Stimulated activated CD4-positive, alpha-beta T cell treated with anti-CD3 and anti-CD28 coated beads, Interleukin-1b, Interleukin-23, amount 100 ng/mL, for 24 hours (primary cell): Measurements from ENCODE around the gene PRM2.

Experiments
- DNase-seq, 4 experiments: peaks; one replicate each; pipeline ENCODE4 v3.0.0-alpha.2; 2020; ENCODE audit warnings: low read depth in 4 of 4, low spot score in 1 of 4

PRM2 gene

DNA sequence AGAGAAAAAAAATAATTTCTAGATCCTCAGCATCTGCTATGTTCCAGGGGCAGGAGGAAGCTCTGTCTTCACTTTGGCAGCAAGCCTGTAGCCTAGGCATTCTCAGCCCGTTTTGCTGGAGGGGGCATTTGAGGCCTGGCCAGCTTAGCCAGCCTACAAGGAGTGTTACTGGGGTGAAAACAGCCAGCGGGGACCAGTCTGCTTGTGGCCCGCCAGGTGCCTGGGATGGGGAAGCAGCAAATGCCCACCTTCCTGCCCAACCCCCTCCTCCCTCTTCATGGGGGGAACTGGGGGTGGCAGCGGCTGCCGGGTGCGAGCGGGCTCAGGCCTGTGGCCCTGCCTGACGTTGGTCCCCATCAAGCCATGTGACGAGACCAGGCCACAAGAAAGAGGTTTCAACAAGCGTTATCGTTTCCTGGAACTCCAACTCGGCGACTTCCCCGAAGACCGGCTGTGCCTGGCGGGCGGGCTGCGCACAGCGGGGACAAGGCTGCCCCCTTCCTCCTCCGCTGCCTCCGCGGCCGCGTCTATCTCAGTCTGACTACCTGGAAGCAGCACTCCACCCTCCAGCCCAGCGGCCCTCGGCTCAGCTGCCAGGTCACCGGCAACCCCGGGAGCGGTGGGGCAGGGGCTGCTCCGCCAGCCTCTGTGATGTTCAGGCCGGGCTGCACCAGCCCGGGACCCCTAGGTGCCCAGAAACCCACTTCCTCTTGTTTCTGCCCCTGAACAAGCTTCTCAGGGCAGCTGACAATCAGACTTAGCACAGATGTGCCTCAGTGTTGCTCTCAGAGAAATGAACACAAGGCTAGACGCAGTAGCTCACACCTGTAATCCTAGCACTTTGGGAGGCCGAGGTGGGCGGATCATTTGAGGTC lies 43.2 kb downstream of the PRM2 start:
- peak in 3 of 4 experiments; percentile 63 to 86 (median 82) for DNase-seq

DNA sequence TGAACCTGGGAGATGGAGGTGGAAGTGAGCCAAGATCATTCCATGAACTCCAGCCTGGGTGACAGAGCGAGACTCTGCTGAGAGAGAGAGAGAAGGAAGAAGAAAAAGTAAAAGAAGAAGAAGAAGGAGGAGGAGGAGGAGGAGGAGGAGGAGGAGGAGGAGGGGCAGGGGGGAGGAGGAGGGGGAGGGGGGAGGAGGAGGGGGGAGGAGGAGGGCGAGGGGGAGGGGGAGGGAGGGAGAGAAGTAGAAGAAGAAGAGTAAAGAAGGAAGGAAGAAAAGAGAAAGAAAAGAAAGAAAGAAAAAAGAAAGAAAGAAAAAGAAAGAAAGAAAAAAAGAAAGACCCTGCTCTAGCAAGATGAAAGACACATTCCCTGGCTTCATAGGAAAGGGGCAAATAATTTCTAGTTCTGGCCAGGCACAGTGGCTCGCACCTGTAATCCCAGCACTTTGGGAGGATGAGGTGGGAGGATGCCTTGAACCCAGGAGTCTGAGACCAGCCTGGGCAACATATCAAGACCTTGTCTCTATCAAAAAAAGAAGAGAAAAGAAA lies 43.9 kb downstream of the PRM2 start:
- DNase-seq = no peak

DNA sequence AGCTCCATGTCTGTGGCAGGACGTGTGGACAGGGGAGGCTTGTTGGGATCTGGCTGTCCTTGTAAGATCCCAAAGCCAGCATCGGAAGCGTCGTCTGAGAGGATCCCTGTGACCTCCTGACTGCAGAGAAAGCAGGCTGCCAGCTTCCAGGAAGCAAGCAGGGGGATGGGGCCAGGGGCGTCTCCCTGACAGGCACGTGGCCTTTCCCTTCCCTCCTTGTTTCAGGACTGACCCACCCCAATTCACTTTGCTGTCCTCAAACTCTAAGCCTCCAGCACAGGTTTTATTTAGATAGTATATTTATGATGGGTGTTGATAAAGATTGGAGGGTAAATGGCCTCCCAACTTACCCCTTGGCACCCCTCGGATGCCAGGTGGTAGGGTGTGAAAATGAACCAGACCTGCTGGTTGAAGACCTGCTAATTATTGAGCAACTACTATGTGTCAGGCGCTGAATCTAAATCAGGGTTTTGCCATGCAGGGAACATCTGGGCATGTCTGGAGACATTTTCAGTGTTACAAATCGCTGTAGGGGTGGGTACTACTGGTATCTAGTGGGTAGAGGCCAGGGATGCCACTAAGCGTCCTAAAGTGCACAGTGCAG lies 44.8 kb downstream of the PRM2 start:
- no peak for DNase-seq

DNA sequence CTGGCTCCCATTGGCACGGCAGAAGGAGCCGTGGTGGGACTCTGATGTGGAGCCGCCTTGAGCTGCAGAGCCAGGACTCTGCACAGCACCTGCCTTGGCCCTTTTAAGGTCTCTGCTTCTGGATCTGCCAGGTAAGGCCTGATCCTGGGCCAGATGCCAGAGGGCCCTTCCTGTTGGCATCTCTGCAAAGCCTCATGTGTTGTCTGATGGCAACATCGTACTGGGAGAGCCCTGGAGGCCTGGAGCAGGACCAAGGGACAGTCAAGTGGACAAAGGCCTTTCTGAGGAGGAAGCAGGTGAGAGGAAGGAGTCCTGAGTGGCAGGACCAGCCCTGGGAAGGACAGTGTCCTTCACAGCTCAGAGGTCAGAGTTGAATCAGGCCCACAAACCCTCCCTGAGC lies 46.4 kb downstream of the PRM2 start:
- no peak for DNase-seq

DNA sequence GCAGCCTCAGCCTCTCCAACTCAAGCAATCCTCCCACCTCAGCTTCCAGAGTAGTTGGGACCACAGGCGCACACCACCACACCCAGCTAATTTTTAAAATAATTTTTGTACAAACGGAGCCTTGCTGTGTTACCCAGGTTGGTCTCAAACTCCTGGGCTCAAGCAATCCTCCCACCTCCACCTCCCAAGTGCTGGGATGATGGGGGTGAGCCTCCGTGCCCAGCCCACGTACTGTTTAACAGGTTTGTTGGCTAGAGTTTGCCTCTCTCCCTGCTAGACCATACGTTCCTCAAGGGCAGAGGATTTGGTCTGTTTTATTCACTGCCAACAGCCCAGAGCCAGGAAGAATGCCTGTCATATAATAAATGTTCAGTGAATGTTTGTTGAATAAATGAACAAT lies 46.8 kb downstream of the PRM2 start:
- no peak for DNase-seq

DNA sequence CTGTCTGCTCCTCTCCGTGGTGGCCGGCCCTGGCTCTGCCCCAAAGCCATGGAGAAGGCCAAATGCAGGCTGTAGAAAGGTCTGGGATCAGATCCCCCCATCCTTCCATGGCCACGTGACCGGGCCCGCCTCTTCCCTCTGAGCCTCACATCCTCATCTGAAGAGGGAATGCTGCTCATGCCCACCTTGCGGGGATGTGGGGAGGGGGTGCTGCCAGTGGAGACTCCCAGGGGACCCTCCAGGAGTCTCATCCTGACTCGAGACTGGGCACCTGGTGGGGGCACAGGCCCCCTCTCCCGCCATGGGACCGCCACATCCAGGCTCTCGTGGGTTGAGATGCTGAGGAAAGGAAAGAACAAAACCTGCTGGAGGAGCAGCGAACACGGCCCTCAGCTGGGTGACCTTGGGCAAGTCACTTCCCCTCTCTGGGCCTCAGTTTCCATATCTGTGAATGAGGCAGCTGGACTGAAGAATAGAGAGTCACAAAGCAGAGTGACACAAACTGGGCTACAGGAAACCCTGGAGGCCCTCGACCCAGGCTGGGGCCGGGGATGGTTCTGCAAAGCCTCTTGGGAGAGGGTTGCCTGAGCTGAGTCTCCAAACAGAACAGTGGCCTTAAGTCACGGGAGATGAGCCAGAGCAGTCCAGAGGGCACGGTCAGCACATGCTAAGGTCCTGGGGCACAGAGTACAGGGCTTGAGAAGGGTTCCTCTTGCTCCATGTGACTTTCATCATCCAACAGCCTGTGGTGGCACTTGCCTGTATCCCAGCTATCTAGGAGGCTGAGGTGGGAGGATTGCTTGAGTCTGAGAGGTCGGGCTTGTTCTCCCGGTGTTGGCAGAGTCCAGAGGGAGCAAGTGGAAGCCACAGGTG lies 50.4 kb downstream of the PRM2 start:
- no peak for DNase-seq
